GM12878 (cell line): Measurements from ENCODE around the gene THAP11. TPM values are rescaled to one million over a fixed set of nuclear protein-coding genes. Genes with fewer than 3 reads are reported as not detected.

ENCODE experiments used
- BACH1 ChIP-seq: fragments of 450-650 bp; IDR thresholded peaks from 2 replicates; pipeline ENCODE4 v1.6.1; 2017; ENCODE audit warnings: mild to moderate bottlenecking, borderline replicate concordance
- CEBPB ChIP-seq, 2 experiments: fragments of 150-350 bp in 1 of 2; IDR thresholded peaks; 2 replicates each; pipeline ENCODE4 v1.6.1; 2012 to 2014; ENCODE audit warnings: low read depth in 2 of 2, low read length in 2 of 2, borderline replicate concordance in 1 of 2, inconsistent platforms in 1 of 2
- CREB1 ChIP-seq: IDR thresholded peaks from 2 replicates; pipeline ENCODE4 v1.6.1; 2012; ENCODE audit warnings: low read depth, mild to moderate bottlenecking, inconsistent platforms
- EED ChIP-seq: sonication (generic); IDR thresholded peaks from 2 replicates; pipeline ENCODE4 v1.6.1; 2016; ENCODE audit warnings: antibody characterized with exemption, low read depth
- HDAC6 ChIP-seq: fragments of 200-600 bp; sonication (generic); IDR thresholded peaks from one replicate; pipeline ENCODE4 v1.8.0; 2017; ENCODE audit warnings: antibody characterized with exemption; ENCODE audit not compliant: unreplicated experiment
- JUND ChIP-seq: IDR thresholded peaks from 2 replicates; pipeline ENCODE4 v1.6.1; 2012; ENCODE audit warnings: low read depth, mild to moderate bottlenecking, low read length, improper control_type of control experiment, moderate library complexity
- KAT2A ChIP-seq: conservative IDR thresholded peaks from 2 replicates; pipeline ENCODE4 v1.6.1; 2011; ENCODE audit warnings: low read depth, low read length; ENCODE audit not compliant: control insufficient read depth
- KLF5 ChIP-seq: fragments of 450-650 bp; IDR thresholded peaks from 2 replicates; pipeline ENCODE4 v1.6.1; 2014; ENCODE audit warnings: mild to moderate bottlenecking; ENCODE audit not compliant: partially characterized antibody
- LARP7 ChIP-seq: fragments of 450-650 bp; IDR thresholded peaks from 2 replicates; pipeline ENCODE4 v1.6.1; 2017; ENCODE audit warnings: mild to moderate bottlenecking
- MEF2A ChIP-seq: IDR thresholded peaks from 2 replicates; pipeline ENCODE4 v1.6.1; 2011; ENCODE audit warnings: low read depth, mild to moderate bottlenecking, low read length, moderate library complexity; ENCODE audit not compliant: insufficient read depth
- MYC ChIP-seq: IDR thresholded peaks from 2 replicates; pipeline ENCODE4 v1.6.1; 2011; ENCODE audit warnings: mild to moderate bottlenecking, low read length, moderate library complexity, inconsistent platforms; ENCODE audit not compliant: insufficient read depth, insufficient replicate concordance, insufficient read length, severe bottlenecking
- NFIC ChIP-seq: IDR thresholded peaks from 2 replicates; pipeline ENCODE4 v1.6.1; 2012; ENCODE audit warnings: low read depth, mild to moderate bottlenecking, inconsistent platforms, low read length, moderate library complexity
- PKNOX1 ChIP-seq: fragments of 450-650 bp; IDR thresholded peaks from 2 replicates; pipeline ENCODE4 v1.6.1; 2016; ENCODE audit warnings: mild to moderate bottlenecking
- PML ChIP-seq: IDR thresholded peaks from 2 replicates; pipeline ENCODE4 v1.6.1; 2012; ENCODE audit warnings: low read length, inconsistent platforms
- POU2F2 ChIP-seq: IDR thresholded peaks from 3 replicates; pipeline ENCODE4 v1.6.1; 2011; ENCODE audit warnings: low read depth, mild to moderate bottlenecking, low read length, borderline replicate concordance
- SIX5 ChIP-seq: IDR thresholded peaks from 2 replicates; pipeline ENCODE4 v1.6.1; 2011; ENCODE audit warnings: mild to moderate bottlenecking, low read depth, low read length, moderate library complexity; ENCODE audit not compliant: severe bottlenecking
- SP1 ChIP-seq: IDR thresholded peaks from one replicate; pipeline ENCODE4 v1.6.1; 2011; ENCODE audit warnings: low read depth, low read length
- TCF12 ChIP-seq: IDR thresholded peaks from 2 replicates; pipeline ENCODE4 v1.6.1; 2011; ENCODE audit warnings: low read depth, mild to moderate bottlenecking, low read length
- TCF7 ChIP-seq: IDR thresholded peaks from 2 replicates; pipeline ENCODE4 v1.6.1; 2014; ENCODE audit warnings: antibody characterized with exemption, borderline replicate concordance
- WRNIP1 ChIP-seq: IDR thresholded peaks from 2 replicates; pipeline ENCODE4 v1.6.1; 2011; ENCODE audit warnings: low read depth, low read length, improper control_type of control experiment, borderline replicate concordance
- YY1 ChIP-seq: IDR thresholded peaks from 2 replicates; pipeline ENCODE4 v1.6.1; 2011; ENCODE audit warnings: low read depth, mild to moderate bottlenecking, low read length
- ZNF622 ChIP-seq: fragments of 450-650 bp; IDR thresholded peaks from 2 replicates; pipeline ENCODE4 v1.6.1; 2017; ENCODE audit warnings: mild to moderate bottlenecking, inconsistent platforms
- ZSCAN29 ChIP-seq: fragments of 450-650 bp; IDR thresholded peaks from 2 replicates; pipeline ENCODE4 v1.6.1; 2017; ENCODE audit warnings: mild to moderate bottlenecking, moderate library complexity
- polyA plus RNA-seq, 11 experiments: library from polyadenylated mRNA; depleted of rRNA in 4 of 11; unstranded in 6 of 11; stranded (reverse) in 5 of 11; fragments of >200 nt; fragmentation: Nextera tagmentation in 4 of 11; fragmentation: Illumina TruSeq in 1 of 11; extraction: Ambion mirVana in 4 of 11; extraction: Trizol in 1 of 11; gene quantifications; 1 replicate in 1 of 11; 2 replicates in 10 of 11; pipeline versions ENCODE4 v1.2.1 to v1.2.3, GENCODE V29; 2011 to 2016; ENCODE audit warnings: inconsistent platforms in 2 of 11, missing spikeins in 2 of 11, low read depth in 1 of 11
- total RNA-seq, 4 experiments: library from RNA; depleted of rRNA in 3 of 4; stranded (reverse); fragments of >200 nt in 3 of 4; fragmentation: Illumina TruSeq in 1 of 4; extraction: Trizol in 1 of 4; gene quantifications; 2 replicates each; pipeline versions ENCODE4 v1.2.1 to v1.2.3, GENCODE V29; 2013 to 2021
- TF ChIP-seq, protein P1 (sequence below): fragments of 450-650 bp; IDR thresholded peaks from 2 replicates; pipeline ENCODE4 v1.6.1; 2014; ENCODE audit warnings: mild to moderate bottlenecking
- TF ChIP-seq, protein P2 (sequence below): IDR thresholded peaks from 2 replicates; pipeline ENCODE4 v1.6.1; 2012; ENCODE audit warnings: low read depth, low read length, improper control_type of control experiment
- TF ChIP-seq, protein P3 (sequence below): fragments of 450-650 bp; formaldehyde crosslinking; IDR thresholded peaks from 2 replicates; pipeline ENCODE4 v1.5.0; 2022; ENCODE audit warnings: mild to moderate bottlenecking, missing genetic modification characterization

THAP11 gene
- total and polyA plus RNA-seq, 10 of the 15 experiments (the other 5 are each of a cell fraction or from before 2014, with no cell fraction given) = 2.5 to 36.7 (median 21.4) TPM

DNA sequence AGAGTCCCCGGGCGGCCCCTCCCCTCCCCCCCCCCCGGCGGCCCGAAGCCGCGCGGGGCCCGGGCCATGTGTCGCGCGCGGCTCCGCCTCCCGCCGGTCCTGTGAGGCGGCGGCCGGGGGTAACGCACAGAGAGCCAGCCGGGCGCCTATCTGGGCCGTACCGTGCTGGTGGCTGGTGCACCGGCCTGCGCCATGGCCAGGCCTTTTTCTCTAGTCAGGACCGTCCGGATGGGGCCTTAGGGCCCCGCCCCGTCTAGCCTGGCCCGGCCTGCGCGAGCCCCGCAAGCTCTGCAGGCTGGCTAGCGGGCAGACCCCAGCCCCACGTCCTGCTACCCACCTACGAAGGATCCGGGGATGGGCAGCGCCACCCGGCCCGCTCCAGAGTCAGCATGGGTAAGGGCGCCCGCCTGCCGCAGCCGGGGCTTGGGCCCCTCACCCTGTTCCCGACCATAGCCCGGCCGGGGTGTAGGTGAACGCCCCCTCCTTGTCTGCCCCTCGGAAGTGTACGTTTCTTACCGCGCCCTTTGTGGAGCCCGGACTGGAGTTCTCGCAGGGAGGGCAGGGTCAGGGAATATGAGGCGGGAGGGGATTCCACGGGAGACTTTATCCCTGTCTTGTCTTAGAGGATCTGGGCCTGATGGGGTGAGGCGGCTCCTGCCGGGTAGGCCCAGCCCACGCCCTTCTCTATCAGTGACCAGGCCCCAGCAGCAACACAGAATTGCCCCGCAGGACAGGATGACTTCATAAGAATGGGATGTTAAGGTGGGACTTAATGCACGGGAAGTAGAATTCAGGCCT is 5.1 kb downstream of the THAP11 start, which contains the start of gene CENPT (continued):
- no peak for TF ChIP-seq CEBPB (IDR thresholded peaks at IDR 0.05; ENCODE audit: borderline replicate concordance in 1 of 2, low read depth in 2 of 2, low read length in 2 of 2)
- TF ChIP-seq EED = no peak
- no peak for TF ChIP-seq SP1
- TF ChIP-seq KAT2A = no peak
- TF ChIP-seq JUND = no peak
- TF ChIP-seq TCF7 = no peak
- no peak for TF ChIP-seq PKNOX1
- no peak for TF ChIP-seq CREB1
- no peak for TF ChIP-seq PML
- TF ChIP-seq KLF5 = no peak
- TF ChIP-seq ZSCAN29 = no peak
- TF ChIP-seq YY1 = no peak
- TF ChIP-seq HDAC6 = no peak
- no peak for TF ChIP-seq NFIC
- TF ChIP-seq, protein P1, sequence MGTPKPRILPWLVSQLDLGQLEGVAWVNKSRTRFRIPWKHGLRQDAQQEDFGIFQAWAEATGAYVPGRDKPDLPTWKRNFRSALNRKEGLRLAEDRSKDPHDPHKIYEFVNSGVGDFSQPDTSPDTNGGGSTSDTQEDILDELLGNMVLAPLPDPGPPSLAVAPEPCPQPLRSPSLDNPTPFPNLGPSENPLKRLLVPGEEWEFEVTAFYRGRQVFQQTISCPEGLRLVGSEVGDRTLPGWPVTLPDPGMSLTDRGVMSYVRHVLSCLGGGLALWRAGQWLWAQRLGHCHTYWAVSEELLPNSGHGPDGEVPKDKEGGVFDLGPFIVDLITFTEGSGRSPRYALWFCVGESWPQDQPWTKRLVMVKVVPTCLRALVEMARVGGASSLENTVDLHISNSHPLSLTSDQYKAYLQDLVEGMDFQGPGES = no peak
- TF ChIP-seq ZNF622 = no peak
- no peak for TF ChIP-seq SIX5
- TF ChIP-seq BACH1 = peak; percentile 63; the same call in 1 of the 2 replicates
- TF ChIP-seq MEF2A = no peak
- TF ChIP-seq POU2F2 = no peak
- no peak for TF ChIP-seq MYC
- no peak for TF ChIP-seq TCF12
- no peak for TF ChIP-seq WRNIP1
- TF ChIP-seq, protein P2, sequence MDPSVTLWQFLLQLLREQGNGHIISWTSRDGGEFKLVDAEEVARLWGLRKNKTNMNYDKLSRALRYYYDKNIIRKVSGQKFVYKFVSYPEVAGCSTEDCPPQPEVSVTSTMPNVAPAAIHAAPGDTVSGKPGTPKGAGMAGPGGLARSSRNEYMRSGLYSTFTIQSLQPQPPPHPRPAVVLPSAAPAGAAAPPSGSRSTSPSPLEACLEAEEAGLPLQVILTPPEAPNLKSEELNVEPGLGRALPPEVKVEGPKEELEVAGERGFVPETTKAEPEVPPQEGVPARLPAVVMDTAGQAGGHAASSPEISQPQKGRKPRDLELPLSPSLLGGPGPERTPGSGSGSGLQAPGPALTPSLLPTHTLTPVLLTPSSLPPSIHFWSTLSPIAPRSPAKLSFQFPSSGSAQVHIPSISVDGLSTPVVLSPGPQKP = no peak
- peak; percentile 31; the same call in 1 of the 2 replicates for TF ChIP-seq LARP7
- TF ChIP-seq, protein P3, sequence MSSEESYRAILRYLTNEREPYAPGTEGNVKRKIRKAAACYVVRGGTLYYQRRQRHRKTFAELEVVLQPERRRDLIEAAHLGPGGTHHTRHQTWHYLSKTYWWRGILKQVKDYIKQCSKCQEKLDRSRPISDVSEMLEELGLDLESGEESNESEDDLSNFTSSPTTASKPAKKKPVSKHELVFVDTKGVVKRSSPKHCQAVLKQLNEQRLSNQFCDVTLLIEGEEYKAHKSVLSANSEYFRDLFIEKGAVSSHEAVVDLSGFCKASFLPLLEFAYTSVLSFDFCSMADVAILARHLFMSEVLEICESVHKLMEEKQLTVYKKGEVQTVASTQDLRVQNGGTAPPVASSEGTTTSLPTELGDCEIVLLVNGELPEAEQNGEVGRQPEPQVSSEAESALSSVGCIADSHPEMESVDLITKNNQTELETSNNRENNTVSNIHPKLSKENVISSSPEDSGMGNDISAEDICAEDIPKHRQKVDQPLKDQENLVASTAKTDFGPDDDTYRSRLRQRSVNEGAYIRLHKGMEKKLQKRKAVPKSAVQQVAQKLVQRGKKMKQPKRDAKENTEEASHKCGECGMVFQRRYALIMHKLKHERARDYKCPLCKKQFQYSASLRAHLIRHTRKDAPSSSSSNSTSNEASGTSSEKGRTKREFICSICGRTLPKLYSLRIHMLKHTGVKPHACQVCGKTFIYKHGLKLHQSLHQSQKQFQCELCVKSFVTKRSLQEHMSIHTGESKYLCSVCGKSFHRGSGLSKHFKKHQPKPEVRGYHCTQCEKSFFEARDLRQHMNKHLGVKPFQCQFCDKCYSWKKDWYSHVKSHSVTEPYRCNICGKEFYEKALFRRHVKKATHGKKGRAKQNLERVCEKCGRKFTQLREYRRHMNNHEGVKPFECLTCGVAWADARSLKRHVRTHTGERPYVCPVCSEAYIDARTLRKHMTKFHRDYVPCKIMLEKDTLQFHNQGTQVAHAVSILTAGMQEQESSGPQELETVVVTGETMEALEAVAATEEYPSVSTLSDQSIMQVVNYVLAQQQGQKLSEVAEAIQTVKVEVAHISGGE (CRISPR knock-in tag) = 0 out of 2 replicates have a peak, but pooled peaks have one; percentile 41
